ENCODE measurements around the gene DDIT3.

DNA sequence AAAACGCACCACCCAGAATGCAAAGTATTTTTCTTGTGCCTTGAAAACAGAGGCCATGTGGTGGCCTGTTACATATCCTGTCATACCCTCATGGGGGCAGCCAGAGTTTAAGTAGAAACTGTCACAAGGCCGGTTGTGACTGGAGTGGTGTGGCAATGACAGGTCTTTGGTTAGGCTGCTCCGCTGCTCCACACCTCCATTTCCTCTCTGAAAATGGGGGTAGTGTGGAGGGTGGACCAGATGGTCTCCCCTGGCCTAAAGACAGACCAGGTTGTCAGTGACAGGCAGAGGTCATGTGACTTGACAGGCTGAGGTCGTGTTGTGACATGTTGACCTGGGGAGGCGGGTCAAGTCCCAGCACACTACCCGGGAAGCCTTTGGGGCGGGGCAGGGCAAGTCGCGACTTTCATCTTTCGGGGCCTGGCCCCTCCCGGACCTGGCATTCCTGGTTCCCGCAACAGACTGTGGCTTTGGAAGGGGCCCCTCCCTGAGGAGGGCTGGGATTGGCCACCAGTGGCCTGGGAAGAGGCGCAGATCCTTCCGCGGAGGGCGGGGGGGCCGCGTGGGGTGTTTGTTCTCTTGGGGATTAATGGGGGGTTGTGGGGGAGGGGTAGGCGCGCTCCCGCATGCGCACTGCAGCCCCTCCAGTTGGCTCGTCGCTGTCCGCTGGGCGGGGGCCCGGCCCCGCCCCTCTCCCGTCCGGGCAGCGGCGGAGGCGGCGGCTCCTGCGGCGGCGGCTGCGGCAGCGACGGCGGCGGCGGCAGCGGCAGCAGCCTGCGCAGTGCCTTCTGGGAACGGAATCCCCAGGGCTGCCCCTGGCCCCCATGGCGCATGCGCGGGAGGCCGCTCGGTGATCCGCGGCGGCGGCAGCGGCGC is 1.9 kb upstream of the DDIT3 start, which contains the start of gene MBD6:
- TF ChIP-seq, protein P1, sequence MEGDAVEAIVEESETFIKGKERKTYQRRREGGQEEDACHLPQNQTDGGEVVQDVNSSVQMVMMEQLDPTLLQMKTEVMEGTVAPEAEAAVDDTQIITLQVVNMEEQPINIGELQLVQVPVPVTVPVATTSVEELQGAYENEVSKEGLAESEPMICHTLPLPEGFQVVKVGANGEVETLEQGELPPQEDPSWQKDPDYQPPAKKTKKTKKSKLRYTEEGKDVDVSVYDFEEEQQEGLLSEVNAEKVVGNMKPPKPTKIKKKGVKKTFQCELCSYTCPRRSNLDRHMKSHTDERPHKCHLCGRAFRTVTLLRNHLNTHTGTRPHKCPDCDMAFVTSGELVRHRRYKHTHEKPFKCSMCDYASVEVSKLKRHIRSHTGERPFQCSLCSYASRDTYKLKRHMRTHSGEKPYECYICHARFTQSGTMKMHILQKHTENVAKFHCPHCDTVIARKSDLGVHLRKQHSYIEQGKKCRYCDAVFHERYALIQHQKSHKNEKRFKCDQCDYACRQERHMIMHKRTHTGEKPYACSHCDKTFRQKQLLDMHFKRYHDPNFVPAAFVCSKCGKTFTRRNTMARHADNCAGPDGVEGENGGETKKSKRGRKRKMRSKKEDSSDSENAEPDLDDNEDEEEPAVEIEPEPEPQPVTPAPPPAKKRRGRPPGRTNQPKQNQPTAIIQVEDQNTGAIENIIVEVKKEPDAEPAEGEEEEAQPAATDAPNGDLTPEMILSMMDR (conservative IDR thresholded peaks at IDR 0.05; ENCODE audit: low read depth, low read length): no peak
- TF ChIP-seq, protein P2, sequence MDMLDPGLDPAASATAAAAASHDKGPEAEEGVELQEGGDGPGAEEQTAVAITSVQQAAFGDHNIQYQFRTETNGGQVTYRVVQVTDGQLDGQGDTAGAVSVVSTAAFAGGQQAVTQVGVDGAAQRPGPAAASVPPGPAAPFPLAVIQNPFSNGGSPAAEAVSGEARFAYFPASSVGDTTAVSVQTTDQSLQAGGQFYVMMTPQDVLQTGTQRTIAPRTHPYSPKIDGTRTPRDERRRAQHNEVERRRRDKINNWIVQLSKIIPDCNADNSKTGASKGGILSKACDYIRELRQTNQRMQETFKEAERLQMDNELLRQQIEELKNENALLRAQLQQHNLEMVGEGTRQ (IDR thresholded peaks at IDR 0.05; ENCODE audit: low read depth, low read length): peak; percentile 65; the same call in 1 of the 2 replicates

Measured in IMR-90 (cell line).